ENCODE measurements around the gene SIVA1. TPM values are rescaled to one million over a fixed set of nuclear protein-coding genes. Genes with fewer than 3 reads are reported as not detected.

The SIVA1 gene
- total and polyA plus RNA-seq, 2 of the 8 experiments (the other 6 are each of a cell fraction or from before 2014, with no cell fraction given), result 123 to 589 TPM

DNA sequence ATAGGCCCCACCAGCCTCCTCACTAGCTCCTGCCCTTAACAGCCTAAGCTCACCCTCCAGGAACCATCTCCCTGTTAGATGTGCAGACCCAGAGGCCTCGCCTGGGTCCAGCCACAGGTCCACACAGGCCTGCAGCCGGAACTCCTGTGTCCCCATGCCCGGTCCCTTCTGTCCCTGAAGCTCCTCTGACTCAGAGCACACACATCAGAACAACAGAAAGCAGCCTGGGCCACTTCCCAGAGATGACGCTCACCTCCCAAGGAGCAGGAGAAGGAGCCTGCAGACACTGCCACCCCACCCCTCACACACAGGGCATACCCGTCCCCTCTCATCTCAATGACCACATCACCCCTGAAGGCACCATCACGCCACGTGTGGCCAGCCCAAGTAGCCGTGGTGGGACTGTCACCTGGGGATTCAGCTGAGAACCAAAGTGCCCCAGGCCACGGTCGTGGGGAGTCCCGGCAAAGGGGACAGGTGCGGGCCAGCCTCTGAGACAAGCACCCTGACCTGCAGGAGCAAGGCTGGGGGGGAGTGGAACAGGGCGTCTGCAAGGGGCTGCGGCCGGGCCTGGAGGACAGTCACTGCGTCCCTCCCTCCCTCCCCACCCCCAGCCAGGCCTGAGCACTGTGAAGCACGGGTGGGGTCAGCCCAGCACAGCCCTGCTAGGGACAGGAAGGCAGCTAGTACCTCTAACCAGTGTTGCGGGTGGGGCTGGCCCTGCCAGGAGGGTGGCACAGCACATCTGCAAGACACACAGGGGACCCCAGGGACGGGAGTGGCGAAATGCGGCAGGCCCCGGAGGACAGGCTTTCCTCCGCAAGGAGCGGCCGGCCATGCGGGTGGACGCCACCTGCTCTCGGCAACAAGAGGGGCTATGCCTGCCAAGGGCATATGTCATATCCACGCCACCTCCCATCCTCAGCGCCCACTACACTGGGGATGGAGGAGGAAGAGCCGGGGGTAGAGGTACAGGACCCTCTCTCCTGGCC, 37.1 kb downstream of the SIVA1 start:
- H2BK120ac ChIP-seq (replicated peaks; ENCODE audit: low read depth, low read length), result no peak overlapping the region
- H3K4ac ChIP-seq (replicated peaks; ENCODE audit: insufficient read length, low read depth, low read length), result no peak overlapping the region
- no peak overlapping the region for H2BK12ac ChIP-seq (ENCODE audit: low read depth, low read length)
- peak overlapping the region; percentile 57; the same call in 1 of the 2 replicates for H4K8ac ChIP-seq (ENCODE audit: extremely low read depth, insufficient read depth, low read length)
- no peak overlapping the region for H2BK20ac ChIP-seq (ENCODE audit: low read length)
- H3K79me1 ChIP-seq (ENCODE audit: low read depth, low read length), result peaks cover 8% of the 10 kb centered on the region
- no peak overlapping the region for H4K91ac ChIP-seq (replicated peaks; ENCODE audit: insufficient read length, low read length)
- no peak overlapping the region for H3K4me3 ChIP-seq (ENCODE audit: extremely low read depth in 1 of 4, insufficient read depth in 2 of 4, low read depth in 3 of 4, low read length in 4 of 4)
- no peak overlapping the region for H2BK15ac ChIP-seq (ENCODE audit: low read length)
- H3K56ac ChIP-seq (replicated peaks; ENCODE audit: insufficient read length, low read depth, low read length), result no peak overlapping the region
- no peak overlapping the region for H4K5ac ChIP-seq (ENCODE audit: insufficient read length, low read depth, low read length)
- H3K23me2 ChIP-seq (ENCODE audit: low read depth, low read length), result peaks cover 10% of the 10 kb centered on the region; the same call in 1 of the 2 replicates
- H3K36me3 ChIP-seq (ENCODE audit: control insufficient read depth in 2 of 4, insufficient read depth in 4 of 4, low read length in 3 of 4), result peaks cover 0 to 4% (median 0%) of the 10 kb centered on the region in 4 experiments; a peak in 3 of 8 replicates
- H3K23ac ChIP-seq (ENCODE audit: insufficient read length), result no peak overlapping the region
- 89% methylated on average over 27 of the region's 31 CpGs; no CpG with 5 or more reads in 1 of the 2 experiments for WGBS, 2 experiments (ENCODE audit: extremely low coverage in 1 of 2, insufficient coverage in 1 of 2, insufficient read length in 1 of 2, insufficient replicate concordance in 2 of 2, low coverage in 1 of 2, low lambda C conversion rate in 2 of 2, missing lambda C conversion rate in 1 of 2)
- CTCF ChIA-PET (ENCODE audit: partially characterized antibody), result interaction anchor here (4.7 to 11.1 kb wide), 2 partner anchors 11 to 20 kb away, joined by 35 to 110 read pairs; no protein-coding TSS in a partner anchor
- H3K27ac ChIP-seq (ENCODE audit: low read depth, low read length), result no peak overlapping the region
- H4K20me1 ChIP-seq (replicated peaks in 1 of 2; ENCODE audit: control insufficient read depth in 1 of 2, insufficient read depth in 2 of 2, low read length in 2 of 2), result peaks cover 26 to 39% of the 10 kb centered on the region in 2 experiments
- DNase-seq (ENCODE audit: low read depth in 1 of 2, low spot score in 2 of 2), result no peak
- no peak overlapping the region for H2AFZ ChIP-seq (ENCODE audit: low read length)
- H3K79me2 ChIP-seq (ENCODE audit: control insufficient read depth in 1 of 2, insufficient read depth in 2 of 2, low read length in 2 of 2), result peaks cover 0 to 6% of the 10 kb centered on the region in 2 experiments; a peak in 1 of 4 replicates
- no peak overlapping the region for H2AK5ac ChIP-seq (ENCODE audit: low read depth, low read length)
- no peak overlapping the region for H3K9ac ChIP-seq (replicated peaks in 1 of 4; ENCODE audit: extremely low read depth in 1 of 4, low read depth in 3 of 4, low read length in 3 of 4)
- no peak for FAIRE-seq
- H3K14ac ChIP-seq (ENCODE audit: insufficient read length), result no peak overlapping the region
- POLR2A ChIA-PET (ENCODE audit: partially characterized antibody), result interaction anchor here (0.8 to 1.2 kb wide), 2 partner anchors 13 to 37 kb away, joined by 3 read pairs; partner anchors contain the start of gene SIVA1
- no peak overlapping the region for H2BK5ac ChIP-seq (ENCODE audit: low read depth, low read length)
- H3K18ac ChIP-seq (ENCODE audit: extremely low read depth, low read length), result no peak overlapping the region
- no peaks in the 10 kb centered on the region for H3K9me3 ChIP-seq (ENCODE audit: insufficient read depth in 2 of 2, low read depth in 1 of 2, low read length in 1 of 2)
- peaks cover 4 to 18% (median 10%) of the 10 kb centered on the region in 4 experiments for H3K4me1 ChIP-seq (replicated peaks in 1 of 4; ENCODE audit: control insufficient read depth in 3 of 4, insufficient read depth in 4 of 4, low read length in 3 of 4)
- no peak overlapping the region for H3K4me2 ChIP-seq (ENCODE audit: insufficient read depth in 1 of 2, low read depth in 2 of 2, low read length in 2 of 2)
- H3K27me3 ChIP-seq (replicated peaks in 1 of 4; ENCODE audit: control insufficient read depth in 3 of 4, extremely low read depth in 1 of 4, insufficient read depth in 3 of 4, low read length in 3 of 4), result peaks cover 0 to 6% (median 3%) of the 10 kb centered on the region in 4 experiments; a peak in 1 of 7 replicates
- no peak for TF ChIP-seq HDAC6 (IDR thresholded peaks at IDR 0.05; ENCODE audit: low read depth, low read length)
- no peak for TF ChIP-seq ASH2L (IDR thresholded peaks at IDR 0.05; ENCODE audit: low read length)
- no peak for TF ChIP-seq SP4 (IDR thresholded peaks at IDR 0.05; ENCODE audit: low read length)
- TF ChIP-seq RNF2 (IDR thresholded peaks at IDR 0.05; ENCODE audit: borderline replicate concordance, low read depth, low read length, missing control alignments, poor library complexity, severe bottlenecking), result no peak
- no peak for TF ChIP-seq EGR1 (IDR thresholded peaks at IDR 0.05; ENCODE audit: borderline replicate concordance, low read depth, low read length)
- TF ChIP-seq, protein P1, sequence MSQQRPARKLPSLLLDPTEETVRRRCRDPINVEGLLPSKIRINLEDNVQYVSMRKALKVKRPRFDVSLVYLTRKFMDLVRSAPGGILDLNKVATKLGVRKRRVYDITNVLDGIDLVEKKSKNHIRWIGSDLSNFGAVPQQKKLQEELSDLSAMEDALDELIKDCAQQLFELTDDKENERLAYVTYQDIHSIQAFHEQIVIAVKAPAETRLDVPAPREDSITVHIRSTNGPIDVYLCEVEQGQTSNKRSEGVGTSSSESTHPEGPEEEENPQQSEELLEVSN (IDR thresholded peaks at IDR 0.05), result no peak
- TF ChIP-seq SP2 (IDR thresholded peaks at IDR 0.05; ENCODE audit: low read length), result no peak
- no peak for TF ChIP-seq CBX8 (IDR thresholded peaks at IDR 0.05; ENCODE audit: borderline replicate concordance, low read depth, low read length)
- no peak for TF ChIP-seq RXRA (IDR thresholded peaks at IDR 0.05; ENCODE audit: insufficient read depth, low read depth, low read length)
- TF ChIP-seq CHD2 (IDR thresholded peaks at IDR 0.05; ENCODE audit: low read length), result no peak
